IPS-15b (cell line): ENCODE measurements around the gene PRDM8.

Source experiments
- H3K27me3 ChIP-seq: one replicate; pipeline ENCODE4 v1.6.1; 2013; ENCODE audit warnings: low read length; ENCODE audit not compliant: control insufficient read depth, insufficient read depth
- H3K36me3 ChIP-seq: one replicate; pipeline ENCODE4 v1.6.1; 2013; ENCODE audit warnings: low read length; ENCODE audit not compliant: control insufficient read depth, insufficient read depth
- H3K4me1 ChIP-seq: one replicate; pipeline ENCODE4 v1.6.1; 2013; ENCODE audit warnings: mild to moderate bottlenecking, low read length; ENCODE audit not compliant: control insufficient read depth, insufficient read depth
- H3K4me3 ChIP-seq: one replicate; pipeline ENCODE4 v1.5.1; 2013; ENCODE audit warnings: low read depth, low read length
- H3K9ac ChIP-seq: one replicate; pipeline ENCODE4 v1.6.1; 2013; ENCODE audit warnings: low read depth, mild to moderate bottlenecking, low read length
- H3K9me3 ChIP-seq: one replicate; pipeline ENCODE4 v1.6.1; 2013; ENCODE audit warnings: mild to moderate bottlenecking, low read length; ENCODE audit not compliant: control insufficient read depth, insufficient read depth

PRDM8 gene

GRCh38 chr4:80184825-80185756, 12.2 kb upstream of the PRDM8 start:
- no peaks in the 10 kb centered on the region for H3K36me3 ChIP-seq
- no peaks in the 10 kb centered on the region for H3K9me3 ChIP-seq
- H3K9ac ChIP-seq: no peak overlapping the region
- H3K4me3 ChIP-seq: peak overlapping the region; percentile 62
- peaks cover 94% of the 10 kb centered on the region for H3K27me3 ChIP-seq
- H3K4me1 ChIP-seq: peaks cover 6% of the 10 kb centered on the region

GRCh38 chr4:80185787-80186548, 11.3 kb upstream of the PRDM8 start:
- no peaks in the 10 kb centered on the region for H3K36me3 ChIP-seq
- peaks cover 94% of the 10 kb centered on the region for H3K27me3 ChIP-seq
- no peaks in the 10 kb centered on the region for H3K9me3 ChIP-seq
- H3K9ac ChIP-seq: no peak overlapping the region
- peak overlapping the region; percentile 62 for H3K4me3 ChIP-seq
- H3K4me1 ChIP-seq: peaks cover 6% of the 10 kb centered on the region

GRCh38 chr4:80186676-80187075, 10.6 kb upstream of the PRDM8 start:
- Histone ChIP-seq H3K36me3 (no peaks in the 10 kb centered on the region), H3K9me3 (no peaks in the 10 kb centered on the region), H3K9ac (no peak overlapping the region), H3K4me1 (peaks cover 6% of the 10 kb centered on the region), H3K4me3 (no peak overlapping the region), H3K27me3 (peaks cover 94% of the 10 kb centered on the region)

- no peak overlapping the region for H3K9ac ChIP-seq
- peaks cover 6% of the 10 kb centered on the region for H3K4me1 ChIP-seq
- no peak overlapping the region for H3K4me3 ChIP-seq
- peaks cover 94% of the 10 kb centered on the region for H3K27me3 ChIP-seq
- no peaks in the 10 kb centered on the region for H3K36me3 ChIP-seq
- no peaks in the 10 kb centered on the region for H3K9me3 ChIP-seq
Observed at GRCh38 chr4:80187677-80188076, 9.6 kb upstream of the PRDM8 start.

GRCh38 chr4:80188457-80188800, 8.9 kb upstream of the PRDM8 start:
- no peak overlapping the region for H3K9ac ChIP-seq
- no peaks in the 10 kb centered on the region for H3K9me3 ChIP-seq
- peaks cover 94% of the 10 kb centered on the region for H3K27me3 ChIP-seq
- peak overlapping the region; percentile 28 for H3K4me3 ChIP-seq
- H3K36me3 ChIP-seq: no peaks in the 10 kb centered on the region
- peaks cover 6% of the 10 kb centered on the region for H3K4me1 ChIP-seq

- no peaks in the 10 kb centered on the region for H3K9me3 ChIP-seq
- H3K4me1 ChIP-seq: peaks cover 6% of the 10 kb centered on the region
- H3K27me3 ChIP-seq: peaks cover 97% of the 10 kb centered on the region
- no peaks in the 10 kb centered on the region for H3K36me3 ChIP-seq
- H3K9ac ChIP-seq: no peak overlapping the region
- H3K4me3 ChIP-seq: peak overlapping the region; percentile 28
Observed at GRCh38 chr4:80188801-80189458, 8.4 kb upstream of the PRDM8 start.

- Histone ChIP-seq H3K4me3 (peak overlapping the region; percentile 28), H3K9ac (no peak overlapping the region), H3K36me3 (no peaks in the 10 kb centered on the region), H3K4me1 (peaks cover 6% of the 10 kb centered on the region), H3K27me3 (peaks cover 100% of the 10 kb centered on the region), H3K9me3 (no peaks in the 10 kb centered on the region)
Observed at GRCh38 chr4:80189581-80189955, 7.7 kb upstream of the PRDM8 start.

GRCh38 chr4:80189956-80190677, 7.2 kb upstream of the PRDM8 start:
- Histone ChIP-seq H3K9me3 (no peaks in the 10 kb centered on the region), H3K27me3 (peaks cover 100% of the 10 kb centered on the region), H3K4me1 (peaks cover 6% of the 10 kb centered on the region), H3K9ac (no peak overlapping the region), H3K4me3 (peak overlapping the region; percentile 28), H3K36me3 (no peaks in the 10 kb centered on the region)

GRCh38 chr4:80192252-80192866, 4.9 kb upstream of the PRDM8 start:
- Histone ChIP-seq H3K36me3 (no peaks in the 10 kb centered on the region), H3K9me3 (no peaks in the 10 kb centered on the region), H3K27me3 (peaks cover 100% of the 10 kb centered on the region), H3K9ac (no peak overlapping the region), H3K4me1 (peaks cover 6% of the 10 kb centered on the region), H3K4me3 (peak overlapping the region; percentile 11)

- Histone ChIP-seq H3K27me3 (peaks cover 100% of the 10 kb centered on the region), H3K4me1 (peaks cover 6% of the 10 kb centered on the region)
Observed at GRCh38 chr4:80192937-80193336, 4.4 kb upstream of the PRDM8 start.

More at GRCh38 chr4:80192937-80193336, 4.4 kb upstream of the PRDM8 start:
- Histone ChIP-seq H3K9me3 (no peaks in the 10 kb centered on the region), H3K9ac (no peak overlapping the region), H3K36me3 (no peaks in the 10 kb centered on the region), H3K4me3 (no peak overlapping the region)
